T47D (cell line): Measurements from ENCODE around the gene IFT43.

ENCODE experiments used
- DNase-seq, 2 experiments: peaks; one replicate each; pipeline versions ENCODE4 v3.0.0 to v3.0.0-alpha.2; 2011 to 2012; ENCODE audit warnings: low read depth in 1 of 2, low spot score in 1 of 2
- JUND ChIP-seq: IDR thresholded peaks from 2 replicates; pipeline ENCODE4 v1.6.1; 2012; ENCODE audit warnings: low read depth
- in situ Hi-C: cut with HindIII; loops from 2 replicates; pipeline ENCODE4 v1.10.0; 2016; ENCODE audit warnings: low sequenced_read_pairs, low pct_unique_long_range_greater_than_20kb

The IFT43 gene

DNA sequence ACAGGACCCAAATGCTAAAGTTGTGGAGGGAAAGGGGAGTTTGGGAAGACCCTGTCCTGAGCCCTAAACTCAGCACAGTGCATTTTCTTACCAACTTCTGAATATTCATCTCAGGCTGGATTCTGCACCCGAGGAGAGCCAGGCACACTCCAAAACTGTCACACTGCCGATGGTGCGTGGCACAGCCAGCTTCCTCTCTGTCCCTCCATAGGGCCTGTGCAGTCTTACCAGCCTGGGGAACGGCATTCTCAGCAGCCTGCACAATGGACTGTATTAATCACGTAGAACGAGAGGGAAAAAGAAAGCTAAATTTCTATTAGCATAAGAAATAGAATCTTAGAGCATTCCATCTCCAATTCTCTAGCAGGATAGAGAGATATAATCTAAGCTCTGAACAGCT is 94.9 kb downstream of the IFT43 start:
- in situ Hi-C loops = no loop called here
- TF ChIP-seq JUND = no peak
- DNase-seq = no peak

DNA sequence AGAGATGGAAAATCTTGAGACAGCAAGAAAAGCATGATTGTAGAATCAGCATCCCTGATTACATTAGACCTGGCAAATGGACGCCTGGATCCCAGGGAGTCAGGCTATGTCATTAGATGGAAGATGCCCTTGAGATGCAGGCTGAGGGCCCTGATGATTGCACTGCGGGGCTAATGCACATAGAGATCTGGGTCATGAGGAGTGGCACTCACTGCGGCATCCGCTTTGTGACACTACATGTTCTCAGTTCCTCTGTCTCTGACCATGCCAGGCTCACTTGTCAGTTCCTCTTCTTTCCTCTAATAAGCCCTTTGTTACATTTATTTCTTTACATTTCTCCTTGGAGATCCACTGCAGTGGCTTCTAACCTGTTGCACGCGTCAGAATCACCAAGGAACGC is 96.1 kb downstream of the IFT43 start:
- no peak for TF ChIP-seq JUND
- in situ Hi-C loops = no loop called here
- no peak for DNase-seq

GRCh38 chr14:76083796-76084765 is 98.5 kb downstream of the IFT43 start:
- in situ Hi-C loops = no loop called here
- no peak for DNase-seq
- TF ChIP-seq JUND = no peak

DNA sequence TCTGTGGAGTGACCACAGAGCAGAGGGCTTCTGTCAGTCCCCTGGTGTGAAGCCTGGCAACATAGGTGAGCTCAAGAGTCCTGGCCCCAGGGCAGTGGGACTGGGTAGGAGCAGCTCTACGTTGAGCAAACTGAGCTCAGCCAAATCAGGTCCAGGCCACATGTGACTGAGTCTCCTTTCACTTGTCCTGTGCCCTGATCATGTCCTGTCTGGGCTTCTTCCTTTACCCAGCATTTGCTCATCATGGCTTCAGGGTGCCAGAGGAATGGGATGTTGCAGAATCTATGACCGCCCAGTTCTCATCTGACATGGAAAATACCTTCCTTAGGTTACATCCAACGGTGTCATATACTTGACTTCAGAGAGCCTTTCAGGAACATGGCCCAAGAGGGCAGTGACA is 99.8 kb downstream of the IFT43 start:
- no peak for TF ChIP-seq JUND
- no peak for DNase-seq
- in situ Hi-C loops = no loop called here

DNA sequence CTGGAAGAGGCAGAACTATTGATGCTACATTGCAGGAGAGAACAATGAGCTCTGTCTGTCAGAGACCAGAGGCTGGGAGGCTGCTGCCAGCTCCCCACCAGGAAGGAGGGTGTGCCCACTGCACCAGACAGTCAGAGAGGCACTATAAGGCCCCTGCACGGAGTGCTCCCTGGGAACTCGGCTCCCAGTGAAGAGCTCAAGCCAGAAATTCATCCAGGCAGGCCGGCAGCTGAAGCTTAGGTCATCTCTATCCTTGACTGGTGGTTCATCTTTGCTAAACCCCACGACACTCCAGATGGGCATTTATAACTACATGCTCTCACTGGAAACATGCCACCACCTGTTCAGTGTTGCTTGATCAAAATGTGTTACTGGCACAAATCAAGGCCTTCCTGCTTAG is 101.1 kb downstream of the IFT43 start:
- TF ChIP-seq JUND = no peak
- in situ Hi-C loops = no loop called here
- DNase-seq = no peak

GRCh38 chr14:76088326-76088725 is 102.8 kb downstream of the IFT43 start:
- in situ Hi-C loops = no loop called here
- TF ChIP-seq JUND = no peak
- DNase-seq = no peak

DNA sequence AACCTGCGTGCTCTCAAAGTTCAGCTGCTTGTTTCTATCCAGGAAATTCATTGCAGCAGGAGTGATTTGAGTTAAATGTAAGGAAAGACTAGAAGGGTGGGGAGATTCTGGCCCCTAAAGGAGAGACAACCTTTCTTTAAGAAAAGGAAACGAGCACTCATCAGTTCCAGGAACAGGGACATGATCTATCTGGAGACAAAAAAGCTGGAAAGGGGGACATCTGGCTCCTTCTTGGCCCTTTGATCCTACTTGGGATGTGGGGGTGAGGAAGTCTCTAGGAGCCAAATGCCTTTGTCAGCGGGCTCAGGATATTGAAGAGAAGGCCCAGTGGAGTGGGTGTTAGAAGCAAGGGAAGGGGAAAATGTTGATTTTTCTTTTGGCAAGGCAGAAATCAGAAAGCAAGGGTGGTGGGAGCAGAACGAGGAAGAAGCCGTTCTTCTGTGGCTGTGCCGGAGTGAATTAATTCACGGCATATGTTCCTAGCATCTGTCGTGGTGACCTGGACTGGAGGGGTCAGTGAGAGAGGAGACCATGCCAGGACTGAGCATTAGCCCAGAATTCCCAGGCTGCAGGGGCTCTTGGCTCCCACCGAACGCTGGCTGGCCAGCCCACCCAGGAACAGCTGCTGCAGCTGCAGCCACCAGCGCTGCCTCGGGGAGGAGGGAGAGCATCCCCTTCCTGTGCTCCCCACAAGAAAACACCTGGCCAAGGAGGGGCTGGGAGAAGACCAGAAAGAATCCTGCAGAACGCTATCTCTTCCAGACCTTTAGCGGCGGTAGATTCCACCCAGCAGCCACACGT is 103.4 kb downstream of the IFT43 start:
- DNase-seq = no peak
- no peak for TF ChIP-seq JUND
- in situ Hi-C loops = no loop called here

DNA sequence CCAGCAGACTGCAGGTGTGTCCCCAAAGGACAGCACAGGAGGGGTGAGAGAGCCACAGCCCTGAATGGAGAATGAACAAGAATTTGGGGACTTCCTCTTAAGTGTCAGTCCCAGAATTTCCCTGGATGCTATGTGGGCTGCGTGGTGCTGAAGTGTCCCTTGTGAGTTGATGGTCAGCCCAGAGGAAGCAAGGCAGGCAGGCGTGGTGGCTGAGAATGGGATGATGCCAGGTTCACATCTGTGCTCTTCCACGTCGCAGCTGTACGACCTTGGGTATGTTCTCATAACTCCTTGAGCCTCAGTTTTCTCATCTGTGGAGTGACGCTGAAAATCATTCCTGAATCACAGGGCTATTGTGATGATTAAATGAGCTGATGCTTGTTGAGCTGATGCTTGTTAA is 104.0 kb downstream of the IFT43 start:
- no peak for DNase-seq
- in situ Hi-C loops = no loop called here
- TF ChIP-seq JUND = no peak

DNA sequence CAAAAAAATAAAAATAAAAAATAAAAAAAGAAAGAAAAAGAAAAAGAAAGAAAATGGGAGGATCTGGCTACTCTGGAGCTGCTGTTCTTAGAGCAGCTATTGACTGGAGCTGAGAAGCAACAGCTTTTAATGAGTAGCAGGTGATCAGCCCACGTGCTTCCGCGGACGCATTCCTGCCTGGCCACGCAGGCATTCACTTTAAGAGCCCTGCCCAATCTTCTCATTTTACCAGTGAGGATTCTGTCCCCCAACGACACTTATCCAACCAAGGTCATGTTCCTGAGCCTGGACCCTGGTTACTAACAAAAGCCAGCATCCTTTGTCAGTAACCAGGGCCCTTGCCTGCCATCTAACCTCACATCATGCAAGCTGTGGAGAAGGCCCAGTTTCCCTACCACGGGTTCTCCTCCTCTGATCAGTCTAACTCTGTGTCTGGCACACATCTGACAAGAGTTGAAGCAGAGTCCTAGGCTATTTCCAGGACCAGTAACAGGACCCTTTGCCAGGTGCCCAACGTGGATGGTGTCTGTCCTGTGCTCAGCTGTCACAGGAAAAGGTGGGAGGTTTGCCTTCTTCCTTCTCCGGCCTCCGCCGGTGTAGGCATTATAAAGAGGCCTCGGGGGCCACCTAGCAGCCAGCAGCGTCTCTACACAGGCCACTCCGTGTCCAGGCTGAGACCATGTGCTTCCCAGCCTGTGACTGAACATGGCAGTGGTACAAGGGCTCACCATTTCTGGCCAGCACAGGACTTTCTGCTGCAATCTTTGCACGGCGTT is 105.2 kb downstream of the IFT43 start:
- peak in 1 of 2 experiments; percentile 27 for DNase-seq
- no peak for TF ChIP-seq JUND
- in situ Hi-C loops = no loop called here

GRCh38 chr14:76093077-76093476 is 107.5 kb downstream of the IFT43 start:
- no peak for TF ChIP-seq JUND
- no peak for DNase-seq
- in situ Hi-C loops = no loop called here

- TF ChIP-seq JUND = no peak
- no peak for DNase-seq
- in situ Hi-C loops = no loop called here
These were observed 110.7 kb downstream of the IFT43 start for GRCh38 chr14:76096257-76096656.

- no peak for TF ChIP-seq JUND
- in situ Hi-C loops = no loop called here
- DNase-seq = no peak
These were observed 112.0 kb downstream of the IFT43 start for GRCh38 chr14:76097547-76097946.
